ENCODE measurements around the gene HBA1. TPM values are rescaled to one million over a fixed set of nuclear protein-coding genes. Genes with fewer than 3 reads are reported as not detected.
"Not testable (repeated sequence)": the region's sequence is repeated elsewhere in the genome, so short reads cannot be mapped to it uniquely, and the experiment has no call there.

The HBA1 gene
- total RNA-seq, 1 donor from 2014 or later, result 780 TPM

DNA sequence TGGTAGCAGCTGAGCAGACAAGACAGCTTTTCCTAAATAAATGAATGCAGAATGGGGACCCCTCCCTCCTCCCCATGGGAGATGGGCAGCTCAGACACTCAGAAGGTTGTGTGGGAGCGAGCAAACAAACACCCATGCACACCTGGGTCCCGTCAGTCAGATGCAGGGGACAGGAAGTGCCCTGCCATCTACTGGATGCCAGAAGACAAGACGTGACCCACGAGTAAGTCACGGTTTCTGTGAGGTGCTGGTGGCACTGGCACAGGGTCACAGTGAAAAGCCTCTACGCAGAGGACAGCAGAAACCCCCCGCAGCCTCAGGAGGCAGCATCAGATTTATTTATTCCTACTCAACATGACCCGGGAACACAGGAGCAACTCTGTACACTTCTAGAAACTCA, 12.2 kb downstream of the HBA1 start:
- no peak for DNase-seq (ENCODE audit: low spot score)
- intact Hi-C loops (cut with DNase I), result no loop called here

DNA sequence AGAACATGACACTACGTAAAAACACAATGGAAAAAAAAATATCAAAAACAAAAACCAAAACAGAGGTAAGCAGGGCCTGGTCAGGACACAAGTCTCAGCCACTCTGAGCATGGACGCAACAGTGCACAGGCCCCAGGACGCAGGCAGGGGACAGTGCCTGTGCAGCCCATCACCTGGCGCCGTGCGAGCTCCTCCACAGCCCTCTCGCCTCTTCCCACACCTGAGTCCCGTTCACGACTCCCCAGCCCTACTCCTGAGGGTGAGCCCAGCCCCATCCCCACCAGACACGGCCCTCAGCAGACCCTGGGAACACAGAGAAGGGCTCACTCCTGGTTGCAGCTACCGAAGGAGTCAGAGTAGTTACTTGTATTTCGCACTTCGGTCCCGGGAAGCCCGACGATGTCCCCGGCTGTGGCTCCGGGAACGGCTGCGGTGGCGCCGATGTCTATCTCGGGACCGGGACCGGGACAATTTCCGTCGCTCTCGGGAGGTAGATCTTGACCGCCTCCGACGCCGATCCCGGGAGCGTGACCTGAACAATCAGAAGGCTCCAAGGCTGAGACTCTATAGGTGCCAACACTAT, 13.2 kb downstream of the HBA1 start:
- intact Hi-C loops (cut with DNase I), result no loop called here
- no peak for DNase-seq (ENCODE audit: low spot score)

DNA sequence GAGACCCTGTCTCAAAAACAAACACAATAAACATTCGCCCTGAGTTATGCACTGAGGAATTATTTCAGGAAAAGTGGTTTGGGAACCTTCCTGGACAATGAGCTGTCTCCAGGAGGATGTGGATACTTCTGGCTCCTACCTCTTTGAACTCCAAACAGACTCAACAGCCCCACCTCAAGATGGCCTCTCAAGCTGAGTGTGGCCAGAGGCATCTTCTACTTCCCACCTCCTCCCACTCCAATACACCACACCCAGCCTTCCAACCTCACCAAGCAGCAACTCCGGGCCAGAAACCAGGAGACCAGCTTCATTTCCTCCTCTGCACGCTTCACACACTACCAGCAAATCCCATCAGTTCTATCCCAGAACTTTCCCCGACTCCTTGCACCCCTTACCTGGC, 15.4 kb downstream of the HBA1 start:
- DNase-seq (ENCODE audit: low spot score), result no peak
- intact Hi-C loops (cut with DNase I), result no loop called here

DNA sequence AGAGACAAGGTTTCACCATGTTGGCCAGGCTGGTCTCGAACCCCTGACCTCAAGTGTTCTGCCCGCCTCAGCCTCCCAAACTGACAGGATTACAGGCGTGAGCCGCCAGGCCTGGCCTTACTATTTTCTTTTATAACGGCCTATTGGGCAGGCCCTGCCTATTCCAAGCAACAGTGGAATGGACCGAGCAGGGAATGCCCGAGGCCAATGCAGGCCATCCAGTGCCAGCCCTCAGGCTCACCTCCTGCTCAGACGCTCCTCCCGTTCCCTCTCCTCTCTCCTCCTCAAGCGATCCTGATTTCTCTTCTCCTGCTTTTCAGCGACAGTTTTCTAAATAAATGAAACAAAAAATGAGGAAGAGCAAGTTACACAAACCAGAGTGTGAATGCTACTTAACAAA, 16.2 kb downstream of the HBA1 start:
- intact Hi-C loops (cut with DNase I), result no loop called here
- no peak for DNase-seq (ENCODE audit: low spot score)

DNA sequence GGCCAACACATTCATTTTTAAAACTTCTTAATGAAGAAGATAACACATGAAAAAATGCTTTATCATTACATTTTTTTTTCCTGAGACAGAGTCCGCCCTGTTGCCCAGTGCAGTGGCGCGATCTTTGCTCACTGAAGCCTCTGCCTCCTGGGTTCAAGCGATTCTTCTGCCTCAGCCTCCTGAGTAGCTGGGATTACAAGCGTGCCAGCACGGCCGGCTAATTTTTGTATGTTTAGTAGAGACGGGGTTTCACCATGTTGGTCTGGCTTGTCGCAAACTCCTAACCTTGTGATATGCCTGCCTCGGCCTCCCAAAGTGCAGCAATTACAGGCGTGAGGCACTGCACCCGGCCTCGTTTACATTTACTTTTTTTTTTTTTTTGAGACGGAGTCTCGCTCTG, 17.0 kb downstream of the HBA1 start:
- DNase-seq (ENCODE audit: low spot score), result no peak
- intact Hi-C loops (cut with DNase I), result no loop called here

DNA sequence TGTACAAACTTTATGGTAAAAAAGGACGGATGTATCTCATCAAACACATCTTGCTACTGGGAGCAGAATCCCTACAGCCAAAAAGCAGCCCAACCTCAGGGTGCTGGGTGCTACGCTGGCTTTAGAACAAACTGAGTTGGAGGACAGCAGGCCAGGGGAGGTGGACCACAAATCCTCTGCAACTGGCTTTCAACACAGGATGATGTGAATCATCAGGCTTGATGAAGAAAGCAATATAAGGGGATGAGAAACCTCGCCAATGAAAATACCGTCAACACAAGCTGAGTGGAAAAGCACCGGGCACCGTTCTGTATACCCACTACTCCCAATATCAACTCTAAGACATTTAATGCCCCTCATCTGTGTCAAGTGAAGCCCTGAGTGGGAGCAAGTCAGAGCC, 18.0 kb downstream of the HBA1 start:
- intact Hi-C loops (cut with DNase I), result no loop called here
- DNase-seq (ENCODE audit: low spot score), result no peak

DNA sequence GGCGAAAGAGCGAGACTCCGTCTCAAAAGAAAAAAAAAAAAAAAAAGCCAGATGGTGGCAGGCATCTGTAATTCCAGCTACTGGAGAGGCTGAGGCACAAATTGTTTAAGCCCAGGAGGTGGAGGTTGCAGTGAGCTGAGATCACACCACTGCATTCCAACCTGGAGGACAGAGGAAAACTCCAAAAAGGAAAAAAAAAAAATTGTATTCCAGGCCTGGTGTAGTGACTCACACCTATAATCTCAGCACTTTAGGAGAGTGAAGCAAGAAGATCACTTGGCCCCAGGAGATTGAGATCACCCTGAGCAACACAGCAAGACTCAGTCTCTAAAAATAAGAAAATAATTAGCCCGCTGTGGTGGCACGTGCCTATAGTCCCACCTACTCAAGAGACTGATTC, 23.9 kb downstream of the HBA1 start:
- DNase-seq (ENCODE audit: low spot score), result no peak
- intact Hi-C loops (cut with DNase I), result no loop called here

DNA sequence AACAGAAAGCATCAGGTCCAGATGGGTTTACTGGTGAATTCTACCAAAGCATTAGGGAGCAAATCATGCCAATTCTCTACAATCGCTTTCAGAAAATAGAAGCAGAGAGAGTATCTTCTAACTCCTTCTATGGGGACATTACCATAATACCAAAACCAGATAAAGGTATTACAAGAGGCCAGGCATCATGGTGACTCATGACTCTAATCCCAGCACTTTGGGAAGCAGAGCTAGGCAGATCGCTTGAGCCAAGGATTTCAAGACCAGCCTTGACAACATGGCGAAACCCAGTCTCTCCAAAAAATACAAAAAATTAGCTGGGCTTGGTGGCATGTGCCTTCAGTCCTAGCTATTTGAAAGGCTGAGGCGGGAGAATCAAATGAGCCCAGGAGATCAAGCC, 26.8 kb downstream of the HBA1 start:
- intact Hi-C loops (cut with DNase I), result no loop called here
- no peak for DNase-seq (ENCODE audit: low spot score)

DNA sequence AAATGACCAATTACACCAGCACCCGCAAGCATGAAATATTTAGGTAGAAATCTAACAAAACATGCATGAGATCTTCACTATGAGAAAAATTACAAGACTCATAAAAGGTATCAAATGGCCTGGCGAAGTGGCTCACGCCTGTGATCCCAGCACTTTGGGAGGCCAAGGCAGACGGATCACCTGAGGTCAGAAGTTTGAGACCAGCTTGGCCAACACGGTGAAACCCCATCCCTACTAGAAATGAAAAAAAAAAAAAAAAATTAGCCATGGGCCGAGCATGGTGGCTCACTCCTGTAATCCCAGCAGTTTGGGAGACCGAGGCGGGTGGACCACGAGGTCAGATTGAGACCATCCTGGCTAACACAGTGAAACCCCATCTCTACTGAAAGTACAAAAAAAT, 27.6 kb downstream of the HBA1 start:
- intact Hi-C loops (cut with DNase I); DNase-seq (ENCODE audit: low spot score): not testable (repeated sequence)

DNA sequence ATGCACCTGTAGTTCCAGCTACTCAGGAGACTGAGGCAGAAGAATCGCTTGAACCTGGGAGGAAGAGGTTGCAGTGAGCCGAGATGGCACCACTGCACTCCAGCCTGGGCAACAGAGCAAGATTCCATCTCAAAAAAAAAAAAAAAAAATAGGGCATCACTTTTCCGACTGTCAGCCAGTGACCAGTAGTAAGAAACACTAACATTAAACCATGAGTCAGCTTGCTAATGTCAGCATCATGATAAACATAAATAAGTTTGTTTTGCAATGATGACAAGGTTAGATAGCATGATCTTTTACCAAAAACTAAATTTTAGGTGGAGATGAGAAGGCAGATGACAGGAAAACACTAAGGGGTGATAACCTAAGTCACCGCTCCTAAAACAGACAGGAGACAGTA, 32.9 kb downstream of the HBA1 start:
- DNase-seq (ENCODE audit: low spot score); intact Hi-C loops (cut with DNase I): not testable (repeated sequence)

DNA sequence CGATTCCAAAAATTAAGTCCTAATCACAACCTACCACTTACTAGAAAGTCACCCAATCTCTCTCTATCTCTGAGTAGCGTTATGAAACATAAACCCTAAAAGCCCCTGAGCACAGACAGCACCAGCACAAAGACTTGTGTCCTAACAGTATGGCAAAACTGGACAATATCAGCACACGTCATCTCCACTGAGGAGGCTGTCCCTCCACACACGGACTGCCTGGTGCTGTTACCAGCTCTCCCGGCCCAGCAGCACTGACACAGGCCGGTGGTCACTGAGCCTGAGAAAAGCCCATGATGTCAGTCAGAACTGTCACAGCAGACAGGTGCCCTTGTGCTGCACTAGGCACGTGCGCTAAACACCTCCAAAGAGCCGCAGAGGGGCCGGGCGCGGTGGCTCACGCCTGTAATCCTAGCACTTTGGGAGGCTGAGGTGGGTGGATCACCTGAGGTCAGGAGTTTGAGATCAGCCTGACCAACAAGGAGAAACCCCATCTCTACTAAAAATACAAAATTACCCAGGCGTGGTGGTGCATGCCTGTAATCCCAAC, 35.2 kb downstream of the HBA1 start:
- DNase-seq (ENCODE audit: low spot score); intact Hi-C loops (cut with DNase I): not testable (repeated sequence)

DNA sequence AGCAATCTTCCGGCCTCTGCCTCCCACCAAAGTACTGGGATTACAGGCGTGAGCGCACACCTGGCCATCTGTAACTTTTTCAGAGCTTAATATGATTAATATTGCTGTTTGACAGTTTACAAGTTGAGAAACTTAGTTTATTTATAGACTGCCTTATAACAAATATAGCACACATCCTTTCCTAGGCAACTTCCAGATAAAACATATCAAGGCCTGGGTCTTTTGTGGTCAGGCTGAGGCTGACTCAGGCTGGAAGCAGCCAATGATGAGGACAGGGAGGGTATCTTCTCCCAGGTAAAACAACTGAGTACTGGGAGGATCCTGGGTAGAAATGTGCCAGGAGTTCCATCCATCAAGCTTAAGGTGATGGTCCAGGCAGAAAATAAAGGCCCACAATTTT, 36.5 kb downstream of the HBA1 start:
- intact Hi-C loops (cut with DNase I), result no loop called here
- no peak for DNase-seq (ENCODE audit: low spot score)

DNA sequence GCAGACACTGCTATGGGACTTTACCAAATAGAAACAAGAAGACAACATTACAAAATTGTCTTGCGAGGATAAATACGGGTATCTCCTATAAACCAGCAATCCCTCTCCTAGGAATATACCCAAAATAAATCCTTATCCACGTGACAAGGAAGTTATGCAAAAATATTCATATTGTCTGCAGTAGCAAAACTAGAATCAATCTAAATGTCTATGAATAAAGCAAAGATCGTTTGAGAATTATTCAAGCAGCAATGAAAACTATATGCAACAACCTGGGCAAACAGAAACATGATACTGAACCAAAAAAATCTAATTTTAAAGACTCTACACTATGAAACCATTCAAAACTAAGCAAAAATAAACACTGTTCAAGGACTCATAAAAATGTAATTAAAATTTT, 43.5 kb downstream of the HBA1 start:
- DNase-seq (ENCODE audit: low spot score), result no peak
- intact Hi-C loops (cut with DNase I), result no loop called here

Other genes with a start within 250 kb of the HBA1 start
- 9.2 TPM for gene POLR3K, start 123.1 kb upstream of the HBA1 start, total RNA-seq
- 45.6 TPM for gene SNRNP25, start 122.9 kb upstream of the HBA1 start, total RNA-seq
- gene RHBDF1, start 104.0 kb upstream of the HBA1 start, total RNA-seq, result 31.4 TPM
- 33.6 TPM for gene MPG, start 98.5 kb upstream of the HBA1 start, total RNA-seq
- 24.0 TPM for gene NPRL3, start 38.0 kb upstream of the HBA1 start, total RNA-seq
- not detected for gene HBZ, start 24.0 kb upstream of the HBA1 start, total RNA-seq
- gene HBM, start 10.7 kb upstream of the HBA1 start, total RNA-seq, result 1.2 TPM
- gene HBA2, start 3.8 kb upstream of the HBA1 start, total RNA-seq, result 487 TPM
- gene HBQ1, start 3.8 kb downstream of the HBA1 start, total RNA-seq, result not detected
- gene LUC7L, start 52.8 kb downstream of the HBA1 start, total RNA-seq, result 30.9 TPM
- 137 TPM for gene FAM234A, start 58.1 kb downstream of the HBA1 start, total RNA-seq
- gene RGS11, start 99.3 kb downstream of the HBA1 start, total RNA-seq, result 31.4 TPM
- 2.8 TPM for gene ARHGDIG, start 103.9 kb downstream of the HBA1 start, total RNA-seq
- gene PDIA2, start 106.5 kb downstream of the HBA1 start, total RNA-seq, result 0.81 TPM
- 13.5 TPM for gene AXIN1, start 176.0 kb downstream of the HBA1 start, total RNA-seq
- 60.1 TPM for gene MRPL28, start 193.9 kb downstream of the HBA1 start, total RNA-seq
- gene PGAP6, start 205.3 kb downstream of the HBA1 start, total RNA-seq, result 42.8 TPM
- gene NME4, start 220.5 kb downstream of the HBA1 start, total RNA-seq, result 65.0 TPM
- gene DECR2, start 225.2 kb downstream of the HBA1 start, total RNA-seq, result 11.6 TPM
- 52.2 TPM for gene RAB11FIP3, start 249.0 kb downstream of the HBA1 start, total RNA-seq